ENCODE data around the gene PELI2.

Gene PELI2

DNA sequence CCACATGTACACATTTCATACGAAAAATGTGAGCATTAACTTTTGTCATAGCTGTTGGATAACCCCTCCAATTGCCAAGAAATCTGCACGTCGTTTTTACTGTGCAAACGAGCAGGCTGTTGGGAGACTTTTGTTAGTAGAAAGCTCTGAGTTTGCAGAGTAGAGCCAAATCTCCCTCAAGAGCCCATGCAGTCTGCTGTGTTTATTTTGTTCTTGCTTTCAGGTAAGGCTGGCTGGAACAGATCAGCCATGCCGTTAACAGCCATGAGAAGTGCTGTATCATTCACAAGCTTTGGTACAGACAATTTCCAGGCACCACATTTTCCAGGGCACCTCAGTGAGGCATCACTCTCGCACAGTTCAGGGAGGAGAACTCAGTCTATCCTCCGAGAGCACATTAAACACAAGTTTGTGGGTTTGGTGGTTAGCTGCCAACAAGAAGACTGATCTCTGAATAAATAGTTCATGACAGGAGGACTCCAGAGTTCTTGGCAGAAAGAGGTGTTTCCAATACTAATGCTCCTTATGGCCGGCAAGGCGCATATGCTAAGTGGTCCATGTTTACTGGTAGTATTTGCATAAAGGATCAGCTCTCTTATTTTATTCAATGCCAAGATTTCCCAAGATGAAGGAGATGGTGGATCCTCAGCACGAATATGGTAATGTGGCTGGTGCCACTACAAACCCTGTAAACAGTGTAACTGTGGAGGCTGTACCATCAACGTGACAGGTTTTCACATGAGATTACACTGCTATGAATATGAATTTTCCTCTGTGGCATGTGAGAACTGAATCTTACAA lies 30.3 kb upstream of the PELI2 start:
- TF ChIP-seq ZFP3 (CRISPR knock-in tag; IDR thresholded peaks at IDR 0.05) (no peak), TCF4 (CRISPR knock-in tag; IDR thresholded peaks at IDR 0.05; ENCODE audit: borderline replicate concordance) (no peak), SNAI2 (CRISPR knock-in tag; IDR thresholded peaks at IDR 0.05) (no peak), GLIS3 (CRISPR knock-in tag; IDR thresholded peaks at IDR 0.05) (no peak), CSDC2 (CRISPR knock-in tag; IDR thresholded peaks at IDR 0.05) (no peak), ISL1 (CRISPR knock-in tag; IDR thresholded peaks at IDR 0.05) (no peak), ZNF8 (CRISPR knock-in tag; IDR thresholded peaks at IDR 0.05) (no peak), ARNTL (CRISPR knock-in tag; IDR thresholded peaks at IDR 0.05; ENCODE audit: borderline replicate concordance, low read depth) (no peak), ZNF70 (CRISPR knock-in tag; IDR thresholded peaks at IDR 0.05) (no peak), ZC3H10 (CRISPR knock-in tag; IDR thresholded peaks at IDR 0.05) (no peak)
- TF ChIP-seq, protein P1, sequence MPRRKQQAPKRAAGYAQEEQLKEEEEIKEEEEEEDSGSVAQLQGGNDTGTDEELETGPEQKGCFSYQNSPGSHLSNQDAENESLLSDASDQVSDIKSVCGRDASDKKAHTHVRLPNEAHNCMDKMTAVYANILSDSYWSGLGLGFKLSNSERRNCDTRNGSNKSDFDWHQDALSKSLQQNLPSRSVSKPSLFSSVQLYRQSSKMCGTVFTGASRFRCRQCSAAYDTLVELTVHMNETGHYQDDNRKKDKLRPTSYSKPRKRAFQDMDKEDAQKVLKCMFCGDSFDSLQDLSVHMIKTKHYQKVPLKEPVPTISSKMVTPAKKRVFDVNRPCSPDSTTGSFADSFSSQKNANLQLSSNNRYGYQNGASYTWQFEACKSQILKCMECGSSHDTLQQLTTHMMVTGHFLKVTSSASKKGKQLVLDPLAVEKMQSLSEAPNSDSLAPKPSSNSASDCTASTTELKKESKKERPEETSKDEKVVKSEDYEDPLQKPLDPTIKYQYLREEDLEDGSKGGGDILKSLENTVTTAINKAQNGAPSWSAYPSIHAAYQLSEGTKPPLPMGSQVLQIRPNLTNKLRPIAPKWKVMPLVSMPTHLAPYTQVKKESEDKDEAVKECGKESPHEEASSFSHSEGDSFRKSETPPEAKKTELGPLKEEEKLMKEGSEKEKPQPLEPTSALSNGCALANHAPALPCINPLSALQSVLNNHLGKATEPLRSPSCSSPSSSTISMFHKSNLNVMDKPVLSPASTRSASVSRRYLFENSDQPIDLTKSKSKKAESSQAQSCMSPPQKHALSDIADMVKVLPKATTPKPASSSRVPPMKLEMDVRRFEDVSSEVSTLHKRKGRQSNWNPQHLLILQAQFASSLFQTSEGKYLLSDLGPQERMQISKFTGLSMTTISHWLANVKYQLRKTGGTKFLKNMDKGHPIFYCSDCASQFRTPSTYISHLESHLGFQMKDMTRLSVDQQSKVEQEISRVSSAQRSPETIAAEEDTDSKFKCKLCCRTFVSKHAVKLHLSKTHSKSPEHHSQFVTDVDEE (CRISPR knock-in tag; IDR thresholded peaks at IDR 0.05): no peak
- TF ChIP-seq, protein P2, sequence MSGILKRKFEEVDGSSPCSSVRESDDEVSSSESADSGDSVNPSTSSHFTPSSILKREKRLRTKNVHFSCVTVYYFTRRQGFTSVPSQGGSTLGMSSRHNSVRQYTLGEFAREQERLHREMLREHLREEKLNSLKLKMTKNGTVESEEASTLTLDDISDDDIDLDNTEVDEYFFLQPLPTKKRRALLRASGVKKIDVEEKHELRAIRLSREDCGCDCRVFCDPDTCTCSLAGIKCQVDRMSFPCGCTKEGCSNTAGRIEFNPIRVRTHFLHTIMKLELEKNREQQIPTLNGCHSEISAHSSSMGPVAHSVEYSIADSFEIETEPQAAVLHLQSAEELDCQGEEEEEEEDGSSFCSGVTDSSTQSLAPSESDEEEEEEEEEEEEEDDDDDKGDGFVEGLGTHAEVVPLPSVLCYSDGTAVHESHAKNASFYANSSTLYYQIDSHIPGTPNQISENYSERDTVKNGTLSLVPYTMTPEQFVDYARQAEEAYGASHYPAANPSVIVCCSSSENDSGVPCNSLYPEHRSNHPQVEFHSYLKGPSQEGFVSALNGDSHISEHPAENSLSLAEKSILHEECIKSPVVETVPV (CRISPR knock-in tag; IDR thresholded peaks at IDR 0.05): no peak
- no peak for ATAC-seq

DNA sequence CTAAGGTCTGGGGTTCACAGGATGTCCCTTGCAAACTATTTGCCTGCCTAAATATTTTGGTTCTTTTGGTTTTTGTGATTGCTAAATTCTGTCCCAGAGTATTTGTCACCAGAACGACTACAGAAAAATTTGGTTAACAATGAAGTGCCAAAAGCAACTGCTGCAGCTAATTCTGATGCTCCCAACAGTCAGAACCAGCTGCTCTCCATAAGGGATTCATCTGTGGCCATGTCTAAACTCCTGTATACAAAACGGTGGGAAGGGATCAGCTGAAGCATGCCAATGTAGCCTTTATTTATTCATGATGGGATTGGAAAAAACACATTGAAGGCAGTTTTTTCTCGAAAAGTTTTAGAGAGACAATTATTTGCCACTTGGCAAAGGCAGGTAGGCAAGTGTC lies 29.3 kb upstream of the PELI2 start:
- ATAC-seq: no peak
- TF ChIP-seq CSDC2 (CRISPR knock-in tag; IDR thresholded peaks at IDR 0.05): no peak
- TF ChIP-seq ZNF565 (CRISPR knock-in tag; conservative IDR thresholded peaks at IDR 0.05; ENCODE audit: low read depth): no peak
- TF ChIP-seq SNAI2 (CRISPR knock-in tag; IDR thresholded peaks at IDR 0.05): no peak
- TF ChIP-seq, protein P3, sequence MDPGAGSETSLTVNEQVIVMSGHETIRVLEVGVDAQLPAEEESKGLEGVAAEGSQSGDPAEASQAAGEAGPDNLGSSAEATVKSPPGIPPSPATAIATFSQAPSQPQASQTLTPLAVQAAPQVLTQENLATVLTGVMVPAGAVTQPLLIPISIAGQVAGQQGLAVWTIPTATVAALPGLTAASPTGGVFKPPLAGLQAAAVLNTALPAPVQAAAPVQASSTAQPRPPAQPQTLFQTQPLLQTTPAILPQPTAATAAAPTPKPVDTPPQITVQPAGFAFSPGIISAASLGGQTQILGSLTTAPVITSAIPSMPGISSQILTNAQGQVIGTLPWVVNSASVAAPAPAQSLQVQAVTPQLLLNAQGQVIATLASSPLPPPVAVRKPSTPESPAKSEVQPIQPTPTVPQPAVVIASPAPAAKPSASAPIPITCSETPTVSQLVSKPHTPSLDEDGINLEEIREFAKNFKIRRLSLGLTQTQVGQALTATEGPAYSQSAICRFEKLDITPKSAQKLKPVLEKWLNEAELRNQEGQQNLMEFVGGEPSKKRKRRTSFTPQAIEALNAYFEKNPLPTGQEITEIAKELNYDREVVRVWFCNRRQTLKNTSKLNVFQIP (CRISPR knock-in tag; IDR thresholded peaks at IDR 0.05; ENCODE audit: borderline replicate concordance, low read depth): no peak
- TF ChIP-seq ZNF8 (CRISPR knock-in tag; IDR thresholded peaks at IDR 0.05): no peak
- TF ChIP-seq ZFP30 (CRISPR knock-in tag; IDR thresholded peaks at IDR 0.05): no peak
- TF ChIP-seq OSR1 (CRISPR knock-in tag; IDR thresholded peaks at IDR 0.05): no peak
- TF ChIP-seq PPARA (CRISPR knock-in tag; IDR thresholded peaks at IDR 0.05; ENCODE audit: borderline replicate concordance): no peak
- TF ChIP-seq, protein P4, sequence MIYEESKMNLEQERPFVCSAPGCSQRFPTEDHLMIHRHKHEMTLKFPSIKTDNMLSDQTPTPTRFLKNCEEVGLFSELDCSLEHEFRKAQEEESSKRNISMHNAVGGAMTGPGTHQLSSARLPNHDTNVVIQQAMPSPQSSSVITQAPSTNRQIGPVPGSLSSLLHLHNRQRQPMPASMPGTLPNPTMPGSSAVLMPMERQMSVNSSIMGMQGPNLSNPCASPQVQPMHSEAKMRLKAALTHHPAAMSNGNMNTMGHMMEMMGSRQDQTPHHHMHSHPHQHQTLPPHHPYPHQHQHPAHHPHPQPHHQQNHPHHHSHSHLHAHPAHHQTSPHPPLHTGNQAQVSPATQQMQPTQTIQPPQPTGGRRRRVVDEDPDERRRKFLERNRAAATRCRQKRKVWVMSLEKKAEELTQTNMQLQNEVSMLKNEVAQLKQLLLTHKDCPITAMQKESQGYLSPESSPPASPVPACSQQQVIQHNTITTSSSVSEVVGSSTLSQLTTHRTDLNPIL (CRISPR knock-in tag; IDR thresholded peaks at IDR 0.05; ENCODE audit: low read depth): no peak
- TF ChIP-seq BACH2 (CRISPR knock-in tag; IDR thresholded peaks at IDR 0.05; ENCODE audit: borderline replicate concordance): no peak
- TF ChIP-seq, protein P1 (CRISPR knock-in tag; IDR thresholded peaks at IDR 0.05): no peak
- TF ChIP-seq, protein P5, sequence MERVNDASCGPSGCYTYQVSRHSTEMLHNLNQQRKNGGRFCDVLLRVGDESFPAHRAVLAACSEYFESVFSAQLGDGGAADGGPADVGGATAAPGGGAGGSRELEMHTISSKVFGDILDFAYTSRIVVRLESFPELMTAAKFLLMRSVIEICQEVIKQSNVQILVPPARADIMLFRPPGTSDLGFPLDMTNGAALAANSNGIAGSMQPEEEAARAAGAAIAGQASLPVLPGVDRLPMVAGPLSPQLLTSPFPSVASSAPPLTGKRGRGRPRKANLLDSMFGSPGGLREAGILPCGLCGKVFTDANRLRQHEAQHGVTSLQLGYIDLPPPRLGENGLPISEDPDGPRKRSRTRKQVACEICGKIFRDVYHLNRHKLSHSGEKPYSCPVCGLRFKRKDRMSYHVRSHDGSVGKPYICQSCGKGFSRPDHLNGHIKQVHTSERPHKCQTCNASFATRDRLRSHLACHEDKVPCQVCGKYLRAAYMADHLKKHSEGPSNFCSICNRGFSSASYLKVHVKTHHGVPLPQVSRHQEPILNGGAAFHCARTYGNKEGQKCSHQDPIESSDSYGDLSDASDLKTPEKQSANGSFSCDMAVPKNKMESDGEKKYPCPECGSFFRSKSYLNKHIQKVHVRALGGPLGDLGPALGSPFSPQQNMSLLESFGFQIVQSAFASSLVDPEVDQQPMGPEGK (CRISPR knock-in tag; IDR thresholded peaks at IDR 0.05; ENCODE audit: borderline replicate concordance): no peak

Data from SK-N-SH treated with all-trans-retinoic acid at 6 μM for 48 hours (cell line).